CD14-positive monocyte (primary cell): Measurements from ENCODE around the gene MRPS23. TPM values are rescaled to one million over a fixed set of nuclear protein-coding genes. Genes with fewer than 3 reads are reported as not detected.

Experiments used
- DNase-seq, 3 donors: peaks; one replicate each; pipeline ENCODE4 v3.0.0-alpha.2; 2011 to 2022
- H2AFZ ChIP-seq: 2 replicates; pipeline ENCODE4 v1.6.0; 2012; ENCODE audit warnings: mild to moderate bottlenecking, low read depth, low read length, inconsistent platforms; ENCODE audit not compliant: insufficient read depth, poor library complexity, severe bottlenecking
- H3K27ac ChIP-seq, 2 donors: 1 replicate in 1 of 2; 2 replicates in 1 of 2; pipeline ENCODE4 v1.5.1; 2012 to 2013; ENCODE audit warnings: low read length in 2 of 2, control low read depth in 1 of 2, inconsistent platforms in 1 of 2, low read depth in 1 of 2, mild to moderate bottlenecking in 1 of 2
- H3K27me3 ChIP-seq, 2 donors: one replicate each; pipeline versions ENCODE4 v1.6.0 to v1.6.1; 2011 to 2013; ENCODE audit warnings: low read length in 2 of 2; ENCODE audit not compliant: control insufficient read depth in 2 of 2, insufficient read depth in 2 of 2
- H3K36me3 ChIP-seq, 2 donors: replicated peaks in 1 of 2; 1 replicate in 1 of 2; 2 replicates in 1 of 2; pipeline versions ENCODE4 v1.5.1 to v1.6.1; 2012 to 2013; ENCODE audit warnings: low read length in 2 of 2, control low read depth in 1 of 2, inconsistent platforms in 1 of 2, mild to moderate bottlenecking in 1 of 2; ENCODE audit not compliant: insufficient read depth in 2 of 2, control insufficient read depth in 1 of 2
- H3K4me1 ChIP-seq, 2 donors: 1 replicate in 1 of 2; 2 replicates in 1 of 2; pipeline versions ENCODE4 v1.5.1 to v1.6.1; 2012 to 2013; ENCODE audit warnings: low read length in 2 of 2, control low read depth in 1 of 2, inconsistent platforms in 1 of 2, mild to moderate bottlenecking in 1 of 2, moderate library complexity in 1 of 2; ENCODE audit not compliant: insufficient read depth in 2 of 2, control insufficient read depth in 1 of 2
- H3K4me2 ChIP-seq: replicated peaks from 2 replicates; pipeline ENCODE3; 2012; ENCODE audit warnings: low read length, moderate library complexity, mild to moderate bottlenecking; ENCODE audit not compliant: poor library complexity, severe bottlenecking; ENCODE audit errors: extremely low read depth
- H3K4me3 ChIP-seq, 3 experiments: fragments of 200-600 bp in 1 of 3; sonication (generic) in 1 of 3; replicated peaks in 1 of 3; 1 replicate in 2 of 3; 2 replicates in 1 of 3; pipeline ENCODE4 v1.5.1; 2011 to 2013; ENCODE audit warnings: low read length in 3 of 3, mild to moderate bottlenecking in 3 of 3, control low read depth in 2 of 3, low read depth in 2 of 3, inconsistent platforms in 1 of 3, moderate library complexity in 1 of 3
- H3K79me2 ChIP-seq: 2 replicates; pipeline ENCODE4 v1.6.0; 2012; ENCODE audit warnings: mild to moderate bottlenecking, control low read depth, inconsistent platforms, low read length, moderate library complexity; ENCODE audit not compliant: insufficient read depth
- H3K9ac ChIP-seq: 2 replicates; pipeline ENCODE4 v1.6.0; 2017; ENCODE audit warnings: low read length, mild to moderate bottlenecking; ENCODE audit not compliant: insufficient read depth, poor library complexity, severe bottlenecking
- H3K9me3 ChIP-seq, 2 donors: replicated peaks in 1 of 2; 1 replicate in 1 of 2; 2 replicates in 1 of 2; pipeline versions ENCODE4 v1.5.1 to v1.6.1; 2012 to 2013; ENCODE audit warnings: low read length in 2 of 2, control low read depth in 1 of 2; ENCODE audit not compliant: control insufficient read depth in 1 of 2, insufficient read depth in 1 of 2
- H4K20me1 ChIP-seq: 2 replicates; pipeline ENCODE4 v1.6.0; 2012; ENCODE audit warnings: mild to moderate bottlenecking, low read length, control low read depth, moderate library complexity; ENCODE audit not compliant: insufficient read depth
- H3K27ac Mint-ChIP-seq, 7 donors: one replicate each; pipeline ENCODE4 v1.8.0; 2020; ENCODE audit warnings: mild to moderate bottlenecking in 7 of 7, mixed read lengths in 7 of 7, moderate library complexity in 6 of 7, inconsistent platforms in 2 of 7
- H3K27me3 Mint-ChIP-seq, 3 donors: one replicate each; pipeline ENCODE4 v1.8.0; 2021 to 2022; ENCODE audit warnings: low read depth in 3 of 3, mild to moderate bottlenecking in 3 of 3, mixed read lengths in 3 of 3, moderate library complexity in 3 of 3, inconsistent platforms in 1 of 3
- H3K36me3 Mint-ChIP-seq, 2 donors: one replicate each; pipeline ENCODE4 v1.8.0; 2020; ENCODE audit warnings: mixed read lengths in 2 of 2, inconsistent platforms in 1 of 2, mild to moderate bottlenecking in 1 of 2
- H3K4me1 Mint-ChIP-seq: one replicate; pipeline ENCODE4 v1.8.0; 2020; ENCODE audit warnings: mild to moderate bottlenecking, mixed read lengths
- H3K4me3 Mint-ChIP-seq, 2 donors: one replicate each; pipeline ENCODE4 v1.8.0; 2020; ENCODE audit warnings: mild to moderate bottlenecking in 2 of 2, mixed read lengths in 2 of 2, moderate library complexity in 1 of 2
- H3K9me3 Mint-ChIP-seq, 7 donors: one replicate each; pipeline ENCODE4 v1.8.0; 2020 to 2022; ENCODE audit warnings: mixed read lengths in 7 of 7, mild to moderate bottlenecking in 6 of 7, moderate library complexity in 6 of 7, inconsistent platforms in 2 of 7
- WGBS: methylation state at CpG from one replicate; pipeline ENCODE4 v1.1.5; 2013; ENCODE audit warnings: missing lambda C conversion rate; ENCODE audit not compliant: insufficient coverage; 5-methylcytosine and 5-hydroxymethylcytosine counted together
- intact Hi-C, 2 donors: fragments of 100-400 bp; cut with micrococcal nuclease; formaldehyde crosslinking; loops; one replicate each; pipeline versions ENCODE4 v1.15.0 to v1.15.1; 2023
- polyA plus RNA-seq, 3 donors: library from polyadenylated mRNA; depleted of rRNA in 1 of 3; unstranded in 2 of 3; stranded (reverse) in 1 of 3; fragments of 300-500 nt in 2 of 3; fragments of >200 nt in 1 of 3; fragmentation: Illumina TruSeq in 2 of 3; gene quantifications; 1 replicate in 2 of 3; 2 replicates in 1 of 3; pipeline ENCODE4 v1.2.3, GENCODE V29; 2012 to 2021
- TF ChIP-seq, protein P1 (sequence below): fragments of 200-600 bp; IDR thresholded peaks from one replicate; pipeline ENCODE4 v1.8.0; 2022; ENCODE audit warnings: antibody characterized with exemption, mild to moderate bottlenecking

The MRPS23 gene
- polyA plus RNA-seq, 3 donors: 14.5 to 40.6 (median 32.7) TPM

DNA sequence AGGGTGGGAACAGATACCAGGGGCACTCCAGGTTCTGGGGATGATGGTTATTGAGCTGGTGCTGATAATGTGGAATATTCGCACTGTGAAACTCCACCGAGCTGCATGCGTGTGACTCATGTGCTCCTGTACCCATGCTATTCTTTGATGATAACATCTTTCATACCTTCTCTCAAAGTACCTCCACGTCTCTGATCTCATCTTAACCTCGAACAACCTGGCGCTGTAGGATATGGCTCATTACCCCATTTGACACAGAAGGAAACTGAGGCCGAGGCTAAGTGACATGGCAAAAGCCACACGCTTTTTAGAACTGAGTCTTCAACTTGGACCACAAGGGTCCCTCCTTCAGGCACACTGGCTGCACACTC is 30.2 kb upstream of the MRPS23 start:
- Histone ChIP-seq H2AFZ (no peak overlapping the region), H3K9me3 (no peaks in the 10 kb centered on the region), H3K79me2 (no peaks in the 10 kb centered on the region), H3K27me3 (no peaks in the 10 kb centered on the region), H3K4me2 (no peak overlapping the region), H3K36me3 (peaks cover 12 to 52% of the 10 kb centered on the region in 2 donors), H3K4me1 (peaks cover 4 to 14% of the 10 kb centered on the region in 2 donors), H3K4me3 (no peak overlapping the region), H4K20me1 (no peaks in the 10 kb centered on the region), H3K27ac (no peak overlapping the region), H3K9ac (no peak overlapping the region)
- intact Hi-C loops: no loop called here
- H3K27me3 Mint-ChIP-seq: peaks cover 1 to 10% (median 6%) of the 10 kb centered on the region in 3 donors
- peaks cover 53 to 87% of the 10 kb centered on the region in 2 donors for H3K36me3 Mint-ChIP-seq
- H3K4me3 Mint-ChIP-seq: no peak overlapping the region
- TF ChIP-seq, protein P1, sequence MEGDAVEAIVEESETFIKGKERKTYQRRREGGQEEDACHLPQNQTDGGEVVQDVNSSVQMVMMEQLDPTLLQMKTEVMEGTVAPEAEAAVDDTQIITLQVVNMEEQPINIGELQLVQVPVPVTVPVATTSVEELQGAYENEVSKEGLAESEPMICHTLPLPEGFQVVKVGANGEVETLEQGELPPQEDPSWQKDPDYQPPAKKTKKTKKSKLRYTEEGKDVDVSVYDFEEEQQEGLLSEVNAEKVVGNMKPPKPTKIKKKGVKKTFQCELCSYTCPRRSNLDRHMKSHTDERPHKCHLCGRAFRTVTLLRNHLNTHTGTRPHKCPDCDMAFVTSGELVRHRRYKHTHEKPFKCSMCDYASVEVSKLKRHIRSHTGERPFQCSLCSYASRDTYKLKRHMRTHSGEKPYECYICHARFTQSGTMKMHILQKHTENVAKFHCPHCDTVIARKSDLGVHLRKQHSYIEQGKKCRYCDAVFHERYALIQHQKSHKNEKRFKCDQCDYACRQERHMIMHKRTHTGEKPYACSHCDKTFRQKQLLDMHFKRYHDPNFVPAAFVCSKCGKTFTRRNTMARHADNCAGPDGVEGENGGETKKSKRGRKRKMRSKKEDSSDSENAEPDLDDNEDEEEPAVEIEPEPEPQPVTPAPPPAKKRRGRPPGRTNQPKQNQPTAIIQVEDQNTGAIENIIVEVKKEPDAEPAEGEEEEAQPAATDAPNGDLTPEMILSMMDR: no peak
- peaks cover 0 to 3% (median 0%) of the 10 kb centered on the region in 7 donors for H3K9me3 Mint-ChIP-seq
- peaks cover 20% of the 10 kb centered on the region for H3K4me1 Mint-ChIP-seq
- no peak overlapping the region for H3K27ac Mint-ChIP-seq
- 92% methylated on average over 5 of the region's 8 CpGs for WGBS
- DNase-seq: no peak

DNA sequence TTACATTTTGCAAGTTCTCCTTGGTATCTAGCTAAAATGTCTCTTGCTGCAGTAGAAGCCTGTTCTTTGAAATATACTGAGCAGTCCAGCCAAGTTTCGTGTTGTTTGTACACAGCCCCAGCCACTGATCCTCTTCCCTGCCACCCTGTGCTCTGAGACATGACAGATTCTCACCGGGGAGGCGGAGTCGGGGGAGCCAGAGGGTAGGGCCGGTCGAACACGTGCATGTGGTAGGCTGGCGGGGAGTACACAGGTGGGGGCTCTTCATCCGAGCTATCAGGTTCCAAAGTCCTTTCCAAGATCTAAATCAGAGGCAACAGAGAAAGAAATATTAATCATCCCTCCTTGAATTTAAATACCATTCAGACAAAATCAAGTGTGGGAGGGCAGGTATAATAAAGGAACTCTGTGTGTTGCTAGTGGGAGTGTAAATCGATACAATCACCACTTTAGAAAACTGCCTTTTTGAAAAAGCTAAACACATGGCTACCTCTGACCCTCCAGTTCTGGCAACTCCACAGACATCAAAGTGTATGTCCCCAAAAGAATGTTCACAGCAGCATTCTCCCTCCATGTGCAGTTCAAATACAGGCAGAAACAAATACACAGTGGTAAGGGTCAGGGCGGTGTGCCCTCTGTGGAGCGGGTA is 29.7 kb upstream of the MRPS23 start:
- Histone ChIP-seq H3K4me3 (no peak overlapping the region), H3K4me1 (peaks cover 10 to 19% of the 10 kb centered on the region in 2 donors), H3K4me2 (no peak overlapping the region), H3K79me2 (no peaks in the 10 kb centered on the region), H4K20me1 (no peaks in the 10 kb centered on the region), H3K36me3 (peaks cover 12 to 47% of the 10 kb centered on the region in 2 donors), H2AFZ (no peak overlapping the region), H3K9me3 (no peaks in the 10 kb centered on the region), H3K27me3 (no peaks in the 10 kb centered on the region), H3K9ac (no peak overlapping the region), H3K27ac (no peak overlapping the region)
- H3K4me1 Mint-ChIP-seq: peaks cover 25% of the 10 kb centered on the region
- peaks cover 0 to 3% (median 0%) of the 10 kb centered on the region in 7 donors for H3K9me3 Mint-ChIP-seq
- peak overlapping the region in 1 of 7 donors; percentile 41 for H3K27ac Mint-ChIP-seq
- peaks cover 49 to 83% of the 10 kb centered on the region in 2 donors for H3K36me3 Mint-ChIP-seq
- 100% methylated on average over 1 of the region's 12 CpGs for WGBS
- no peak for DNase-seq
- H3K27me3 Mint-ChIP-seq: peaks cover 1 to 12% (median 6%) of the 10 kb centered on the region in 3 donors
- no peak overlapping the region for H3K4me3 Mint-ChIP-seq
- TF ChIP-seq, protein P1: no peak
- intact Hi-C loops: no loop called here
